Vagina (tissue), 2 donors: ENCODE measurements around the gene SLC19A2. TPM values are rescaled to one million over a fixed set of nuclear protein-coding genes. Genes with fewer than 3 reads are reported as not detected.
A peak's percentile ranks its signal among the peaks of the same experiment; 100 is the strongest.

Experiments
- DNase-seq, 2 donors: peaks; one replicate each; pipeline ENCODE4 v3.0.0-alpha.2; 2017; ENCODE audit errors: extremely low spot score in 2 of 2
- H3K27ac ChIP-seq: fragments of 200-600 bp; sonication (generic); one replicate; pipeline ENCODE4 v1.5.1; 2019
- H3K27me3 ChIP-seq: fragments of 200-600 bp; sonication (generic); one replicate; pipeline ENCODE4 v1.5.1; 2019
- H3K36me3 ChIP-seq, 2 donors: fragments of 200-600 bp; sonication (generic); one replicate each; pipeline ENCODE4 v1.5.1; 2017 to 2019
- H3K4me1 ChIP-seq: fragments of 200-600 bp; sonication (generic); one replicate; pipeline ENCODE4 v1.5.1; 2019
- H3K4me3 ChIP-seq, 2 donors: fragments of 200-600 bp; sonication (generic); 1 replicate in 1 of 2; 2 replicates in 1 of 2; pipeline ENCODE4 v1.5.1; 2016 to 2019
- H3K9me3 ChIP-seq: fragments of 200-600 bp; sonication (generic); one replicate; pipeline ENCODE4 v1.5.1; 2019
- CTCF ChIP-seq, 3 experiments: fragments of 450-650 bp in 2 of 3; fragments of 200-600 bp in 1 of 3; sonication (generic) in 1 of 3; IDR thresholded peaks; one replicate each; pipeline ENCODE4 v1.5.1; 2017 to 2019; ENCODE audit warnings: antibody characterized with exemption in 3 of 3, mild to moderate bottlenecking in 2 of 3, moderate library complexity in 2 of 3
- POLR2A ChIP-seq, 2 donors: fragments of 450-650 bp; IDR thresholded peaks; one replicate each; pipeline ENCODE4 v1.6.1; 2017; ENCODE audit warnings: antibody characterized with exemption in 2 of 2, mild to moderate bottlenecking in 2 of 2, moderate library complexity in 2 of 2
- POLR2AphosphoS5 ChIP-seq, 2 donors: sonication (generic); formaldehyde crosslinking; IDR thresholded peaks; one replicate each; pipeline ENCODE4 v1.9.0; 2017; ENCODE audit warnings: antibody characterized with exemption in 2 of 2, mild to moderate bottlenecking in 2 of 2, low read depth in 1 of 2; ENCODE audit not compliant: insufficient read depth in 1 of 2
- intact Hi-C: fragments of 100-400 bp; cut with DNase I; formaldehyde crosslinking; loops from one replicate; pipeline ENCODE4 v1.15.1; 2023
- total RNA-seq: library from RNA; depleted of rRNA; stranded (reverse); fragments of >200 nt; gene quantifications from one replicate; pipeline ENCODE4 v1.2.3, GENCODE V29; 2016

The SLC19A2 gene
- total RNA-seq, 1 donor from 2014 or later, result 21.1 TPM

GRCh38 chr1:169514566-169515270, 29.0 kb upstream of the SLC19A2 start:
- TF ChIP-seq POLR2A (IDR thresholded peaks at IDR 0.05), result no peak
- no peak for TF ChIP-seq CTCF (IDR thresholded peaks at IDR 0.05)
- no peak for TF ChIP-seq POLR2AphosphoS5 (IDR thresholded peaks at IDR 0.05; ENCODE audit: insufficient read depth in 1 of 2, low read depth in 1 of 2)
- no peak for DNase-seq
- Histone ChIP-seq H3K36me3 (no peaks in the 10 kb centered on the region), H3K4me1 (no peaks in the 10 kb centered on the region), H3K27ac (no peak overlapping the region), H3K27me3 (no peaks in the 10 kb centered on the region), H3K9me3 (no peaks in the 10 kb centered on the region), H3K4me3 (no peak overlapping the region)
- intact Hi-C loops, result no loop called here

DNA sequence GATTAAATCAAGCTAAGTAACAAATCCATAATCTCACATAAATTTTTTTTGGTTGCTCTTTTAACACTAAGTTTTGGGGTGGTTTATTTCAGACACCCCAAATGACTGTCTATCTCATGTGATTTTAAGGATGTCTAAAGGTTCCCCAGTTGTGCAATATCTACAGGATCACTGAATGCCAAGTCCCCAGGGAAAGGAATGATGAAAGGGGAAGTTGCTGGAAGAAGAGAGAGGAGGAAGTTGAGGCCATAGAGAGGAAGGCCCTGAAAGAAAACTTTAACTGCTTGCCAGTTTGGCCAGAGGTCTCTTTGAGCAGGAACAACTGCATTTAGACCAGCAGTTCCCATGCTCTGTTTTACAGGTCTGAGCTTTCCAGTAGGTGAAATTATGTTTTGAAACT, 27.5 kb upstream of the SLC19A2 start:
- TF ChIP-seq POLR2A (IDR thresholded peaks at IDR 0.05), result no peak
- TF ChIP-seq CTCF (IDR thresholded peaks at IDR 0.05), result no peak
- no peak for TF ChIP-seq POLR2AphosphoS5 (IDR thresholded peaks at IDR 0.05; ENCODE audit: insufficient read depth in 1 of 2, low read depth in 1 of 2)
- Histone ChIP-seq H3K36me3 (no peaks in the 10 kb centered on the region), H3K27me3 (no peaks in the 10 kb centered on the region), H3K9me3 (no peaks in the 10 kb centered on the region), H3K27ac (no peak overlapping the region), H3K4me1 (no peaks in the 10 kb centered on the region), H3K4me3 (no peak overlapping the region)
- DNase-seq, result no peak
- intact Hi-C loops, result no loop called here

DNA sequence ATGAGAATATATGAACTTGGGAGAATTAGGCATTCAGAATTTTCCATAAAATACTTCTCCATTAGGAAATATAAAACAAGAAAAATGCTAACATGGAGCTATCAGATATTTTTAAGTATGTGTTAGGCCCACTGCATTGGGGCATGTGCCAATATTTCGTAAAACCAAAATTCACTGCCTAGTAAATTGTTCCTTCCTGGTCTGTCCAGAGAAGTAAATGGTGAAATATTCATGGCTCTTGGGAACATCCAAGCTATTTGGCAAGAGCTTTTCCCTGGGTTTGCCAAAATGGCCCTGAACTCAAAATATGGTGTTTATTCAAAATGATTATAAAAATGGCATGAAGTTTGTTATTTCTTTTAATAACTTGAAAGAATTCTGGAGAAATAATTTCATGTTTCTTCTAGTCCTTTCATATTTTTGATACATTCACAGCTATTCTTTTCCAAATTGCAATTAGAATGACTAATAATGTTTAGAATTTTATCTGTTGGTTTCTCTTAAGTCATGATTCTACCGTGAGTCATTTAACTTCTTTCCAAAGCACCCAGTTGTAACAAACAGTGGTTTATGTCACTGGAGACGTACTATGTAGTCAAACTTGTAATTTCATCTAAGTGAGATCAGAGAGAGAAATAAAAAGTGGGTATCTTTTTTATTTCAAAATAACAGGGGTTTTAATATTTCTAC, 25.7 kb upstream of the SLC19A2 start:
- Histone ChIP-seq H3K27ac (peak overlapping the region; percentile 51), H3K36me3 (no peaks in the 10 kb centered on the region), H3K4me3 (no peak overlapping the region), H3K27me3 (no peaks in the 10 kb centered on the region), H3K4me1 (no peaks in the 10 kb centered on the region), H3K9me3 (no peaks in the 10 kb centered on the region)
- DNase-seq, result no peak
- intact Hi-C loops, result no loop called here
- TF ChIP-seq CTCF (IDR thresholded peaks at IDR 0.05) (no peak), POLR2AphosphoS5 (IDR thresholded peaks at IDR 0.05; ENCODE audit: insufficient read depth in 1 of 2, low read depth in 1 of 2) (peak; percentile 46 to 94)

- H3K9me3 ChIP-seq, result no peaks in the 10 kb centered on the region
- no peak for DNase-seq
- intact Hi-C loops, result no loop called here
- TF ChIP-seq POLR2A (IDR thresholded peaks at IDR 0.05), result no peak
- no peak for TF ChIP-seq CTCF (IDR thresholded peaks at IDR 0.05)
- no peak for TF ChIP-seq POLR2AphosphoS5 (IDR thresholded peaks at IDR 0.05; ENCODE audit: insufficient read depth in 1 of 2, low read depth in 1 of 2)
- H3K4me3 ChIP-seq, result no peak overlapping the region
- H3K27ac ChIP-seq, result peak overlapping the region; percentile 51
- H3K4me1 ChIP-seq, result no peaks in the 10 kb centered on the region
- H3K36me3 ChIP-seq, result no peaks in the 10 kb centered on the region
- no peaks in the 10 kb centered on the region for H3K27me3 ChIP-seq
These were observed 24.3 kb upstream of the SLC19A2 start for GRCh38 chr1:169510060-169510459.

DNA sequence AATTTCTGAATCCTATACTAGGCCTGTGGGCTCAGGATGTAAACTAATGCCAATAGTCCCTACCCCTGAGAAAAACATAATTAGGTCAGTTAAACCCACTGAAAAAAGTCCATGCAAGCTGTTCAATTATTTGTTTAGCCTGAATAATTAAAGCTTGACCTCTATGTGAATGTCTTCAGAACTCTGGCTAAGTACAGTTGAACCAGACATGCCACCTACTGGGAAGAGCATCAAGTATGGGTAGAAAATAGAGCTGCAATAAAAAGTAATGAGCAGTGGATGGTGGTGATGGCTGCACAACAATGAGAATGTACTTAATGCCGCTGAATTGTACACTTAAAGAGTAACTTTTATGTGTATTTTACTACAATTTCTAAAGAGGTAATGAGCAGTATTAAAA, 23.6 kb upstream of the SLC19A2 start:
- intact Hi-C loops, result no loop called here
- H3K9me3 ChIP-seq, result no peaks in the 10 kb centered on the region
- no peak overlapping the region for H3K27ac ChIP-seq
- H3K4me3 ChIP-seq, result no peak overlapping the region
- H3K27me3 ChIP-seq, result no peaks in the 10 kb centered on the region
- TF ChIP-seq CTCF (IDR thresholded peaks at IDR 0.05), result no peak
- TF ChIP-seq POLR2AphosphoS5 (IDR thresholded peaks at IDR 0.05; ENCODE audit: insufficient read depth in 1 of 2, low read depth in 1 of 2), result no peak
- TF ChIP-seq POLR2A (IDR thresholded peaks at IDR 0.05), result no peak
- no peak for DNase-seq
- H3K36me3 ChIP-seq, result no peaks in the 10 kb centered on the region
- H3K4me1 ChIP-seq, result no peaks in the 10 kb centered on the region
